Osteoblast (primary cell): ENCODE results near the gene MAN2A1. TPM values are rescaled to one million over a fixed set of nuclear protein-coding genes. Genes with fewer than 3 reads are reported as not detected.

Experiments used
- DNase-seq: peaks from one replicate; pipeline ENCODE4 v3.0.0; 2011; ENCODE audit warnings: low spot score, mixed read lengths; ENCODE audit not compliant: insufficient read length; ENCODE audit errors: missing footprints
- H2AFZ ChIP-seq: 2 replicates; pipeline ENCODE4 v1.6.0; 2011; ENCODE audit warnings: mild to moderate bottlenecking, low read length
- H3K27ac ChIP-seq: 2 replicates; pipeline ENCODE4 v1.5.1; 2011; ENCODE audit warnings: mild to moderate bottlenecking, low read depth, low read length, moderate library complexity
- H3K27me3 ChIP-seq: 2 replicates; pipeline ENCODE4 v1.6.0; 2012; ENCODE audit warnings: mild to moderate bottlenecking, control low read depth, inconsistent platforms, low read length, moderate library complexity; ENCODE audit not compliant: insufficient read depth
- H3K36me3 ChIP-seq: 2 replicates; pipeline ENCODE4 v1.5.1; 2011; ENCODE audit warnings: mild to moderate bottlenecking, low read length, control low read depth, moderate library complexity; ENCODE audit not compliant: insufficient read depth
- H3K4me1 ChIP-seq: 2 replicates; pipeline ENCODE4 v1.5.1; 2011; ENCODE audit warnings: mild to moderate bottlenecking, low read length, control low read depth, moderate library complexity; ENCODE audit not compliant: insufficient read depth
- H3K4me2 ChIP-seq: 2 replicates; pipeline ENCODE4 v1.6.0; 2011; ENCODE audit warnings: mild to moderate bottlenecking, low read length; ENCODE audit not compliant: insufficient read depth
- H3K4me3 ChIP-seq: fragments of 200-600 bp; sonication (generic); 3 replicates; pipeline ENCODE4 v1.5.1; 2012; ENCODE audit warnings: mild to moderate bottlenecking, low read length, inconsistent platforms; ENCODE audit not compliant: insufficient read depth
- H3K79me2 ChIP-seq: 2 replicates; pipeline ENCODE4 v1.6.0; 2012; ENCODE audit warnings: mild to moderate bottlenecking, low read length, control low read depth, inconsistent platforms; ENCODE audit not compliant: insufficient read depth
- H3K9me3 ChIP-seq: 2 replicates; pipeline ENCODE4 v1.5.1; 2011; ENCODE audit warnings: low read depth, low read length, control low read depth
- H4K20me1 ChIP-seq: 2 replicates; pipeline ENCODE4 v1.6.0; 2012; ENCODE audit warnings: mild to moderate bottlenecking, low read length, control low read depth; ENCODE audit not compliant: insufficient read depth
- CTCF ChIP-seq: IDR thresholded peaks from 2 replicates; pipeline ENCODE4 v1.5.1; 2011; ENCODE audit warnings: mild to moderate bottlenecking, low read depth, low read length, moderate library complexity; ENCODE audit errors: extremely low read depth
- total RNA-seq: library from RNA; depleted of rRNA; stranded (reverse); fragments of >200 nt; gene quantifications from 2 replicates; pipeline ENCODE4 v1.2.3, GENCODE V29; 2012

The MAN2A1 gene
- total RNA-seq, 1 donor: 81.8 TPM

GRCh38 chr5:109762821-109763220 lies 73.1 kb downstream of the MAN2A1 start:
- Histone ChIP-seq H3K79me2 (no peaks in the 10 kb centered on the region), H3K36me3 (no peaks in the 10 kb centered on the region), H3K27ac (no peak overlapping the region), H3K4me1 (no peaks in the 10 kb centered on the region), H2AFZ (no peak overlapping the region), H3K4me2 (no peak overlapping the region), H4K20me1 (no peaks in the 10 kb centered on the region), H3K9me3 (no peaks in the 10 kb centered on the region), H3K4me3 (no peak overlapping the region), H3K27me3 (no peaks in the 10 kb centered on the region)
- DNase-seq: no peak
- TF ChIP-seq CTCF: no peak

- H3K27ac ChIP-seq: no peak overlapping the region
- H3K36me3 ChIP-seq: no peaks in the 10 kb centered on the region
- no peak overlapping the region for H2AFZ ChIP-seq
- no peaks in the 10 kb centered on the region for H4K20me1 ChIP-seq
- H3K79me2 ChIP-seq: no peaks in the 10 kb centered on the region
- no peak overlapping the region for H3K4me3 ChIP-seq
- H3K9me3 ChIP-seq: no peaks in the 10 kb centered on the region
- no peaks in the 10 kb centered on the region for H3K27me3 ChIP-seq
- H3K4me2 ChIP-seq: no peak overlapping the region
- TF ChIP-seq CTCF: no peak
- no peaks in the 10 kb centered on the region for H3K4me1 ChIP-seq
- no peak for DNase-seq
Observed at GRCh38 chr5:109767184-109767995, 77.7 kb downstream of the MAN2A1 start.

GRCh38 chr5:109767997-109768396 lies 78.3 kb downstream of the MAN2A1 start:
- H3K27me3 ChIP-seq: no peaks in the 10 kb centered on the region
- DNase-seq: no peak
- H4K20me1 ChIP-seq: no peaks in the 10 kb centered on the region
- TF ChIP-seq CTCF: no peak
- no peak overlapping the region for H3K27ac ChIP-seq
- H3K36me3 ChIP-seq: no peaks in the 10 kb centered on the region
- H3K4me2 ChIP-seq: no peak overlapping the region
- H2AFZ ChIP-seq: no peak overlapping the region
- no peaks in the 10 kb centered on the region for H3K4me1 ChIP-seq
- H3K79me2 ChIP-seq: no peaks in the 10 kb centered on the region
- no peak overlapping the region for H3K4me3 ChIP-seq
- H3K9me3 ChIP-seq: no peaks in the 10 kb centered on the region

GRCh38 chr5:109769597-109770291 lies 80.0 kb downstream of the MAN2A1 start:
- no peaks in the 10 kb centered on the region for H3K4me1 ChIP-seq
- H2AFZ ChIP-seq: no peak overlapping the region
- H3K79me2 ChIP-seq: no peaks in the 10 kb centered on the region
- no peak overlapping the region for H3K4me2 ChIP-seq
- no peaks in the 10 kb centered on the region for H3K27me3 ChIP-seq
- peak; percentile 23 for DNase-seq
- no peak overlapping the region for H3K27ac ChIP-seq
- H4K20me1 ChIP-seq: no peaks in the 10 kb centered on the region
- H3K4me3 ChIP-seq: no peak overlapping the region
- H3K9me3 ChIP-seq: no peaks in the 10 kb centered on the region
- H3K36me3 ChIP-seq: no peaks in the 10 kb centered on the region
- TF ChIP-seq CTCF: no peak
